IPS DF 4.7 (cell line): ENCODE data around the gene PHAX.
"Not testable (repeated sequence)": the region's sequence is repeated elsewhere in the genome, so short reads cannot be mapped to it uniquely, and the experiment has no call there.

Experiments used
- DNase-seq: peaks from one replicate; pipeline ENCODE4 v3.0.0-alpha.2; 2013; ENCODE audit warnings: low spot score; ENCODE audit errors: extremely low read depth

The PHAX gene

DNA sequence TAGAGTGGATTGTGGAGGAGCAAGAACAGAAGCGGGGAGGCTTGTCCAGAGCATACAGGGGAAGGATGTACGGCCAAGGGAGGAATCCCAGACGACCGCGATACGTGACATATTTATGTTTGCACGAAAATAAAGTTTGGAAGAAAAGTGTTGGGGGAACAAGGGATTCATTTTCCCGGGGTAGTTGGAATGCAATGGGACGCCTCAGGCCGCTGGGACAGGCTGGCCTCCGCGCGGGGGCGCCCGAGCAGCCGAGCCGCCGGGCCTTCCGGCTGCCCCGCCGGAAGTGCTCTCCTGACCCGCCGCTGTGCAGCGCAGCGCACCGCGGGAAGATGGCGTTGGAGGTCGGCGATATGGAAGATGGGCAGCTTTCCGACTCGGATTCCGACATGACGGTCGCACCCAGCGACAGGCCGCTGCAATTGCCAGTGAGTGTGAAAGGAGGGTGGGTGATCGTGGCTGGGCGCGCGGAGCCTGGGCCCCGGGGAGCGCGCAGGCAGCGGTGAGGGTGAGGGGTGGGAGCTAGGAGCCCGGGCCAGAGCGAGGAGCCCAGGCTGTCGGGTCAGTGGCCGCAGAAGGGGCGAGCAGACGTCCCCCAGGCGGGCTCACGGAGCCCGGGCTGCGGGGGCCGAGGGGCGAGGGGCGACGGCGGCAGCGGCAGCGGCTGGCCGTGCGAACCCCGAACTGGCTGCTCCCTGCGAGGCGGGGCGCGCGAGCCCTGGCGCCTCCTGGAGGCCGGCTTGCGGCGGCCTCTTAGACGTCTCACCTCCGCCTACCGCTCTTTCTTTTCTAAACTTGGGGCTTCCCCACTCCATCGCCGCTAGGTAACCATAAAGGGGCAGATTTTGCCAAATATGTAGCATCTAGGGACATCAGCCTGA, at the start of gene PHAX:
TSS of gene PHAX (plus strand) at position 317 of the 881 bp plus-strand sequence. CDS start at position 333, 16 bp downstream.
- no peak for DNase-seq

DNA sequence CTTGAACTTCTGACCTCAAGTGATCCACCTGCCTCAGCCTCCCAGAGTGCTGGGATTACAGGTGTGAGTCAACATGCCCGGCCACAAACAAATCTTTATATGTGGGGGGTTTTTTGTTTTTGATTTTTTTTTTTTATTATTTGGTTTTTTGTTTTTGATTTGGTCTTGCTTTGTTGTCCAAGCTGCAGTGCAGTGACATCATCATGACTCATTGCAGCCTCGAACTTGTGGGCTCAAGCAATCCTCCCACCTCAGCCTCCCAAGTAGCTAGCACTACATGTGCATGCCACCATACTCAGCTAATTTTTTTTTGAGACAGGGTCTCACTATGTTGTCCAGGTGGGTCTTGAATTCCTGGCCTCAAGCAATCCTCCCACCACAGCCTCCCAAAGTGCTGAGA, 48.1 kb upstream of the PHAX start:
- DNase-seq, result no peak

- not testable (repeated sequence) for DNase-seq
These were observed 45.6 kb upstream of the PHAX start for GRCh38 chr5:126555101-126555500.

DNA sequence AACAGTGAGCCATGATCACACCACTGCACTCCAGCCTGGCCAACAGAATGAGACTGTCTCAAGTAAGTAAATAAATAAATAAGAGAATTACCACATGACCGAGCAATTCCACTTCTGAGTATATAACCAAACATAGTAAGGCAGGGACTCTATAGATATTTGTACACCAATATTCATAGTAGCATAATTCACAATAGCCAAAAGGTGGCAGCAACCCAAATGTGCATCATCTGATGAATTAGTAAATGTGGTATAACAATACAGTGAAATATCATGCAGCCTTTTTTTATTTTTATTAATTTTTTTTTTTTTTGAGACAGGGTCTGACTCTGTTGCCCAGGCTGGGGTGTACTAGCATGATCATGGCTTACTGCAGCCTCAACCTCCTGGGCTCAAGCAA, 38.8 kb upstream of the PHAX start:
- DNase-seq, result no peak

GRCh38 chr5:126562823-126563222, 37.9 kb upstream of the PHAX start:
- DNase-seq, result no peak

- no peak for DNase-seq
These were observed 32.5 kb upstream of the PHAX start for GRCh38 chr5:126568206-126568755.

- no peak for DNase-seq
These were observed 25.1 kb upstream of the PHAX start for GRCh38 chr5:126575644-126576043.

- DNase-seq, result no peak
These were observed 23.8 kb upstream of the PHAX start for GRCh38 chr5:126576974-126577373.

- no peak for DNase-seq
These were observed 23.3 kb upstream of the PHAX start for GRCh38 chr5:126577415-126577814.

- no peak for DNase-seq
These were observed 21.0 kb upstream of the PHAX start for GRCh38 chr5:126579716-126580115.

DNA sequence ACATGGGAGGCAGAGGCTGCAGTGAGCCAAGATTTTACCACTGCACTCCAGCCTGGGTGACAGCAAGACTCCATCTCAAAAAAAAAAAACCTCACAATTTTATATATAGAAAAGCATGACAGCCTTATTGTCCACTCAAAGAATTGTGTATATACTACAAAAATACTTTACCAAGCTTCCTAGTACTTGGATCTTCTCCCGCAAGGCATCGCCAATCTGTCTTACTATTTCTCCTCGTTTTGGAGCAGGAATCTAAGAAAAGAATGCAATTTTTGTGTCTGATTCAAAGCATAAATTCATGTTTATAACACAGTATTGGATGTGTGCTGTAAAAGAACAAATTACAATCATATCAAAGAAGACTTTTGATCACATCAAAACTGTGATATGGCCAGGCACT, 17.0 kb upstream of the PHAX start:
- DNase-seq, result no peak

- no peak for DNase-seq
These were observed 13.0 kb upstream of the PHAX start for GRCh38 chr5:126587551-126588390.

- no peak for DNase-seq
These were observed 11.0 kb upstream of the PHAX start for GRCh38 chr5:126589536-126590297.

DNA sequence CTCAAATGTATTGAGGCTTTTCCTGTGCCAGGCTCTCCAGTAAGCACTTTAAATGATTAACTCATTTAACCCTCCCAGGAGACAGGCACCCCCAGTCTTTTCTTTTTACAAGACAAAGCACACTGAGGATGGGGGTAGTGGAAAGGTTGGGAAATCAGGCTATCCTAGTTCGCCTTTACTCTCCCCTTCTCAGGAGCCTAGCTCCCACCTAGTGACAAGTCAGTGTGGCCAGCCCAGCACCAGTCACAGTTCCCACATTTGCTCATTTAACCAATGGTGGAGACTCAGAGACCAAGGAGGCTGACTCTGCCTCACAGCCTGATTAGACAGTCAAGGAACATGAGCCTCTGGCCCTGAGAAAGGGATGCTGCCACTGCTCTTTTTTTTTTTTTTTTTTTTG, 9.2 kb upstream of the PHAX start:
- DNase-seq, result no peak

DNA sequence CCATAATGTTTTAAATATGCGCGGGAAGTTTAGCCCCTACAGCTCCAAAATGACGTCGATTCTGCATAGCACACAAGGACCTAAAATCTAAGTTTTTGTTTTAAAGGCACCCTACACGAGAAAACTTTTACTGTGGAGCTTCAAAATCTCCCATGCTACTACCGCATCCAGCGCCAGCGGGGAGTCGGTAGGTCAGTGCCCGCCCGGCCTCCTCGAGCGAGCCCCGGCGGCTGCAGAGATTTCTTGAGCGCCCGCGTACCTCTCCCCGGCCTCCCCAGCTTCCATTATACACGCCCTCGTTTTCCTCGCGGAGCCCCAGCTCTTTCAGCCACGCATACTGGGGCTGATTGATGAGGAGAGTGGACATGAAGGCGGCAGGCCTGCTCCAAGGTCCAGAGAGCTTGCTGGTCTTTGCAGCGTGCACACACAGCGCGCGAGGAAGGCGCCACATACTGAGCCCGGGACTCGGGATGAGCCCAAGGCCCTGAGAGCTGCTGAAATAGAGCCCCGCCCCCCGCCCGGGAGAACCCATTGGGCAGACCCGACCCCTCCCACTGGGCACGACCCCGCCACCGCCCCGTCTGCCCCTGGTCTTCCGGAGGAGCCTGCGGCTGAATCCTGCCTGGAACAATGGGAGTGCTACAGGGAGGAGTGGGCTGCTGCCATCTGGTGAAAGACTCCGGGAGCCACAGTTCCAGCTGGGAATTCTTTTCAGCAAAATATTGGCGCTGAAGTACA, 5.8 kb upstream of the PHAX start, which contains the start of gene ALDH7A1:
TSS of gene ALDH7A1 (minus strand) at position 472 of the 738 bp plus-strand sequence. CDS start at position 451, 21 bp downstream.
- no peak for DNase-seq

DNA sequence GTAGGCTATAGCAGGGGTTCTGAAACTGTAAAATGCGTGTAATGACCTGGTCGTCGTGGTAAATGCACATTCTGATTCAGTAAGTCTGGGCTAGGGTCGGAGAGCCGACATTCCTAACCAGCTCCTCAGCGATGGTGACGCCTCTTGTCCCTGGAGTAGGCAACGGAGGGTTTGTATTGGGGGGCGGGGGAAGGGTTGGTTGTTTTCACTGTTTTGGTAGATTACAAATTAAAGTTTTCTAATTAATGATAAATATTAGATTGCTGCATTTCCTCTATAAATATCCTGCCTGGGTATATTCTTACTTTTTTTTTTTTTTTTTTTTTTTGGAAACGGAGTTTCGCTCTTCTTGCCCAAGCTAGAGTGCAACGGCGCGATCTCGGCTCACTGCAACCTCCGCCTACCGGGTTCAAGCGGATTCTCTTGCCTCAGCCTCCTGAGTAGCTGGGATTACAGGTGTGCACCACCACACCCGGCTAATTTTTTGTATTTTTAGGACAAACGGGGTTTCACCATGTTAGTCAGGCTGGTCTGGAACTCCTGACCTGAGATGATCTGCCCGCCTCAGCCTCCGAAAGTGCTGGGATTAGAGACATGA, 5.2 kb upstream of the PHAX start:
- DNase-seq, result no peak

DNA sequence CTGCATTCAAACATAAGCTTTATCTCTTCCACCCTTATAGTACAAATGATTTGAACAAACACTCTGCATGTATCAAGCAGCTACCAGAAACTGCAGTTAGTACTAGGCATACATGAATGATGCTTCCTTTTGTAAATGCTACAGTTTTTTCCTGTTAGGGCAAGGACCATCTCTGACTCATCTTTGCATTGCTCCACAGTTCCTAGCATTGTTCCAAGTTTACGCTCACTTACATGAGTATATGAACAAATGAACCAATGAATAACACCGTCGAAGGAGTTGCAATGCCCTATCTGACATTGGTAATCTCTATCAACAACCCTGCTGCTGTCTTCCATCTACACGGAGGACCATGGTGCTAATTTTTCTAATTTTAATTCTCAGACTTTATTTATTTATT, 3.6 kb upstream of the PHAX start:
- no peak for DNase-seq

DNA sequence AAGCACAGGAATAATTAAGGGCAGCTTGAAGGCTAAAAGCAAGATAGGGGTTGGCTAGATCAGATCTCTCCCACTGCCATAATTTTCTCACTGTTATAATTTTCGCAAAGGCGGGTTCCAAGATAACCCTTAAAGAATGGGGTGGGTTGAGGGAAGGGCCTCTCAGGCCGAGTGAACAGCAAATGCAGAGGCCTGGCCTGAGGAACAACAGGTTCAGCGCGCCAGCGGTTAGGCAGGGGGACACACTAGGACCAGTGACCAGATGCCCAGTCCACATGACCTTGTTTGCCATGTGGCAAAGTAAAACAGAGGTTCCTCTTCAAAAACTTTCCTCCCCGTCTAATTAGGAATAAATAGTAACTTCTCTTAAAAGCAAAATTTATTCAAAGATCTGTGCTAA, 1.2 kb upstream of the PHAX start:
- no peak for DNase-seq

DNA sequence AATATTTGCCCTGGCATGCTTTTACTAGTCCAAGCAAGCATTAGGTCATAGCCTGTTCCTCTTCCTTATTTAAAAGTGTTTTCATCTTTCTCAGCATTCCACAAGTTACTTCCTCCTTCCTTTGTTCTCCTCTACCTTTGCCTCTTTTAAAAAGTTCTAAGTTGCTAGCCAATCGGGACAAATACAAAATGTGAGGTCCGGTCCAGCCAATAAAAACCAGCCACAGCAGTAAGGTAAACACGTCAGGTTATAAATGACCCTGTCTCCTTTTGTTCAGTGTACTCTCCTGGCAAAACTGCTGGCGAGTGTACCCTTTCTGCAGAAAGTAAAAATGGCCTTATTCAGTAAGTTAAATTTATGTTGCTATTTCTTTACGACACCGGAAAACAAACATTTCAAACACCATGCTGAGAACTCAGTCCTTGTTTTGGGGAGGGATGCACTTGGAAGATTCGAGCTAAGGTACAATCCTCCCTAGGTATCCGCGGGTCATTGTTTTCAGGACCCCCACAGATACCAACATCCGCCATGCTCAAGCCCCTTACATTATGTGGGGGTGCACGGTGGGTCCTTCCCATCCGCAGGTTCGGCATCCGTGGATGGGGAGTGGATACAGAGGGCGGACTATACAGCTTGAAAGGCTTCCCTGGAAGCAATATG, 646 bp upstream of the PHAX start:
- not testable (repeated sequence) for DNase-seq
